A549 (cell line): Measurements from ENCODE around the gene FANCM. TPM values are rescaled to one million over a fixed set of nuclear protein-coding genes. Genes with fewer than 3 reads are reported as not detected.
"Not testable (repeated sequence)": the region's sequence is repeated elsewhere in the genome, so short reads cannot be mapped to it uniquely, and the experiment has no call there.

Source experiments
- ATAC-seq, 2 experiments: fragments of 200-7000 bp in 1 of 2; fragments of >200 bp in 1 of 2; cut with Nextera tagmentation in 1 of 2; cut with Tn5 transposase in 1 of 2; 3 replicates each; pipeline versions ENCODE4 v1.8.0 to v1.9.1; 2018 to 2020; ENCODE audit warnings: mild to moderate bottlenecking in 1 of 2, moderate library complexity in 1 of 2
- CTCF ChIA-PET: fragments of 300-600 bp; sonication (Branson Sonifier 250); formaldehyde crosslinking; extraction: SDS; loops from one replicate; lab custom pipeline; 2021; ENCODE audit warnings: antibody characterized with exemption, inconsistent platforms; lab: Yijun Ruan, JAX
- POLR2A ChIA-PET: fragments of 350-600 bp; formaldehyde crosslinking; extraction: SDS; loops from one replicate; lab custom pipeline; 2021; ENCODE audit warnings: antibody characterized with exemption, inconsistent platforms; lab: Yijun Ruan, JAX
- DNase-seq, 2 experiments: peaks; one replicate each; pipeline versions ENCODE4 v3.0.0 to v3.0.0-alpha.2; 2011 to 2016; ENCODE audit warnings: low read depth in 1 of 2, low spot score in 1 of 2
- FAIRE-seq: peaks from 2 replicates; lab custom pipeline; 2011; peaks lifted over from hg19 to GRCh38; lab: Jason Lieb, UNC
- H3K27ac ChIP-seq, 2 experiments: fragments of >200 bp; sonication (Bioruptor Twin); formaldehyde crosslinking; 3 replicates each; pipeline ENCODE4 v1.5.1; 2016 to 2017
- H3K4me1 ChIP-seq: fragments of >200 bp; sonication (Bioruptor Twin); formaldehyde crosslinking; 3 replicates; pipeline ENCODE4 v1.6.1; 2016
- H3K4me2 ChIP-seq: fragments of >200 bp; sonication (Bioruptor Twin); formaldehyde crosslinking; 3 replicates; pipeline ENCODE4 v1.6.1; 2016
- H3K4me3 ChIP-seq: fragments of >200 bp; sonication (Bioruptor Twin); formaldehyde crosslinking; 3 replicates; pipeline ENCODE4 v1.5.1; 2016
- H3K9me3 ChIP-seq: fragments of >200 bp; sonication (Bioruptor Twin); formaldehyde crosslinking; 3 replicates; pipeline ENCODE4 v1.6.1; 2016
- BCL3 ChIP-seq: fragments of >200 bp; sonication (Bioruptor Twin); formaldehyde crosslinking; IDR thresholded peaks from 3 replicates; pipeline ENCODE4 v1.6.1; 2016
- BHLHE40 ChIP-seq: IDR thresholded peaks from 2 replicates; pipeline ENCODE4 v1.6.1; 2012; ENCODE audit warnings: low read depth, low read length, inconsistent platforms
- CBX8 ChIP-seq: fragments of 200-600 bp; sonication (generic); IDR thresholded peaks from 2 replicates; pipeline ENCODE4 v1.6.1; 2016
- CTCF ChIP-seq: fragments of >200 bp; sonication (Bioruptor Twin); formaldehyde crosslinking; IDR thresholded peaks from 3 replicates; pipeline ENCODE4 v1.5.1; 2016
- EHF ChIP-seq: fragments of 250-450 bp; sonication (Bioruptor Pico); IDR thresholded peaks from 2 replicates; pipeline ENCODE4 v1.5.0; 2020; ENCODE audit warnings: mild to moderate bottlenecking
- EHMT2 ChIP-seq: fragments of 200-600 bp; sonication (generic); IDR thresholded peaks from 2 replicates; pipeline ENCODE4 v1.6.1; 2016; ENCODE audit warnings: antibody characterized with exemption, low read depth, mild to moderate bottlenecking, moderate library complexity
- EP300 ChIP-seq, 2 experiments: fragments of >200 bp; sonication (Bioruptor Twin); formaldehyde crosslinking; IDR thresholded peaks; 2 replicates in 1 of 2; 3 replicates in 1 of 2; pipeline ENCODE4 v1.6.1; 2016 to 2017
- ESRRA ChIP-seq: fragments of 150-350 bp; IDR thresholded peaks from 2 replicates; pipeline ENCODE4 v1.6.1; 2014; ENCODE audit warnings: mild to moderate bottlenecking, low read length, borderline replicate concordance
- FOSB ChIP-seq: fragments of 250-450 bp; sonication (Bioruptor Pico); IDR thresholded peaks from 2 replicates; pipeline ENCODE4 v1.5.0; 2020; ENCODE audit warnings: mild to moderate bottlenecking, moderate library complexity
- HEYL ChIP-seq: fragments of 250-450 bp; sonication (Bioruptor Pico); IDR thresholded peaks from 2 replicates; pipeline ENCODE4 v1.8.0; 2021; ENCODE audit warnings: mild to moderate bottlenecking, moderate library complexity
- HOXA7 ChIP-seq: fragments of 250-450 bp; sonication (Bioruptor Pico); IDR thresholded peaks from 2 replicates; pipeline ENCODE4 v1.5.0; 2020; ENCODE audit warnings: mild to moderate bottlenecking, moderate library complexity
- JUNB ChIP-seq: fragments of >200 bp; sonication (Bioruptor Twin); formaldehyde crosslinking; IDR thresholded peaks from 2 replicates; pipeline ENCODE4 v1.6.1; 2016
- KDM5A ChIP-seq: fragments of 200-600 bp; sonication (generic); IDR thresholded peaks from 2 replicates; pipeline ENCODE4 v1.6.1; 2016; ENCODE audit warnings: antibody characterized with exemption, mild to moderate bottlenecking
- MAFK ChIP-seq: fragments of 450-650 bp; IDR thresholded peaks from 2 replicates; pipeline ENCODE4 v1.6.1; 2014; ENCODE audit not compliant: partially characterized antibody
- MAX ChIP-seq: IDR thresholded peaks from 2 replicates; pipeline ENCODE4 v1.6.1; 2012
- NFE2L2 ChIP-seq: fragments of 150-350 bp; conservative IDR thresholded peaks from 2 replicates; pipeline ENCODE4 v1.6.1; 2014; ENCODE audit warnings: low read length
- PHF8 ChIP-seq: fragments of 200-600 bp; sonication (generic); IDR thresholded peaks from 2 replicates; pipeline ENCODE4 v1.6.1; 2016; ENCODE audit warnings: low read depth, mild to moderate bottlenecking, antibody characterized with exemption, moderate library complexity, borderline replicate concordance
- POLR2A ChIP-seq: IDR thresholded peaks from 2 replicates; pipeline ENCODE4 v1.6.1; 2012; ENCODE audit warnings: mild to moderate bottlenecking, low read length
- POLR2AphosphoS2 ChIP-seq: conservative IDR thresholded peaks from 2 replicates; pipeline ENCODE4 v1.6.1; 2012; ENCODE audit warnings: low read length, improper control_type of control experiment, inconsistent platforms
- RAD21 ChIP-seq, 2 experiments: fragments of >200 bp in 1 of 2; sonication (Bioruptor Twin) in 1 of 2; formaldehyde crosslinking in 1 of 2; IDR thresholded peaks in 1 of 2; conservative IDR thresholded peaks in 1 of 2; 2 replicates in 1 of 2; 3 replicates in 1 of 2; pipeline ENCODE4 v1.6.1; 2012 to 2018; ENCODE audit warnings: inconsistent platforms in 1 of 2
- RFX5 ChIP-seq: fragments of 450-650 bp; IDR thresholded peaks from 2 replicates; pipeline ENCODE4 v1.7.1; 2014; ENCODE audit warnings: antibody characterized with exemption, mild to moderate bottlenecking, moderate library complexity
- RNF2 ChIP-seq: fragments of 200-600 bp; sonication (generic); IDR thresholded peaks from 2 replicates; pipeline ENCODE4 v1.6.1; 2016; ENCODE audit warnings: low read depth, mild to moderate bottlenecking, antibody characterized with exemption, moderate library complexity, borderline replicate concordance
- TFCP2L1 ChIP-seq: fragments of 250-450 bp; sonication (Bioruptor Pico); IDR thresholded peaks from 2 replicates; pipeline ENCODE4 v1.5.0; 2021; ENCODE audit warnings: mild to moderate bottlenecking
- USF2 ChIP-seq: fragments of 450-650 bp; IDR thresholded peaks from 2 replicates; pipeline ENCODE4 v1.6.1; 2014; ENCODE audit warnings: antibody characterized with exemption
- ZC3H11A ChIP-seq: fragments of 450-650 bp; IDR thresholded peaks from 2 replicates; pipeline ENCODE4 v1.6.1; 2014; ENCODE audit warnings: antibody characterized with exemption, mild to moderate bottlenecking
- ZFP36 ChIP-seq: fragments of 450-650 bp; IDR thresholded peaks from 2 replicates; pipeline ENCODE4 v1.6.1; 2014; ENCODE audit warnings: borderline replicate concordance; ENCODE audit not compliant: partially characterized antibody
- ZSCAN20 ChIP-seq: fragments of 250-450 bp; sonication (Bioruptor Pico); IDR thresholded peaks from 2 replicates; pipeline ENCODE4 v1.8.0; 2022; ENCODE audit warnings: mild to moderate bottlenecking, moderate library complexity
- WGBS: methylation state at CpG from one replicate; pipeline ENCODE4 v1.1.6; 2017; ENCODE audit errors: missing lambda C conversion rate; 5-methylcytosine and 5-hydroxymethylcytosine counted together
- polyA plus RNA-seq, 4 experiments: library from polyadenylated mRNA; depleted of rRNA in 3 of 4; stranded (reverse); fragments of >200 nt; fragmentation: RNase III in 1 of 4; extraction: RNeasy Plus Mini Kit Qiagen cat#74134 plus additional on column Dnase treatment in 1 of 4; gene quantifications; 2 replicates in 3 of 4; 3 replicates in 1 of 4; pipeline ENCODE4 v1.2.3, GENCODE V29; 2011 to 2017

FANCM gene
- polyA plus RNA-seq, 2 of the 4 experiments (the other 2 are of a cell fraction) = 7.0 to 8.8 TPM

- 94% methylated on average over 8 of the region's 8 CpGs for WGBS
- H3K9me3 ChIP-seq, H3K4me3 ChIP-seq, H3K4me2 ChIP-seq, CTCF ChIA-PET, POLR2A ChIA-PET, ATAC-seq, FAIRE-seq, H3K27ac ChIP-seq, DNase-seq: not testable (repeated sequence)
- H3K4me1 ChIP-seq = peaks cover 12% of the 10 kb centered on the region; the same call in 2 of the 3 replicates
Observed at GRCh38 chr14:45142083-45142482, 6.4 kb downstream of the FANCM start.

- FAIRE-seq (no peak), DNase-seq (no peak), ATAC-seq (no peak)
- Histone ChIP-seq H3K4me2 (no peak overlapping the region), H3K4me1 (no peaks in the 10 kb centered on the region), H3K9me3 (no peaks in the 10 kb centered on the region), H3K4me3 (no peak overlapping the region), H3K27ac (no peak overlapping the region)
- POLR2A ChIA-PET = no interaction called here
- TF ChIP-seq RAD21 (conservative IDR thresholded peaks at IDR 0.05 in 1 of 2, IDR thresholded peaks at IDR 0.05 in 1 of 2) (no peak), EP300 (IDR thresholded peaks at IDR 0.05) (no peak), CTCF (no peak)
- CTCF ChIA-PET = no interaction called here
Observed at GRCh38 chr14:45144658-45145057, 8.9 kb downstream of the FANCM start.

- Histone ChIP-seq H3K4me2 (no peak overlapping the region), H3K4me1 (no peaks in the 10 kb centered on the region), H3K27ac (no peak overlapping the region), H3K9me3 (no peaks in the 10 kb centered on the region), H3K4me3 (no peak overlapping the region)
- ATAC-seq = no peak
- WGBS = 74% methylated on average over 3 of the region's 3 CpGs
- CTCF ChIA-PET = no interaction called here
- DNase-seq = no peak
- POLR2A ChIA-PET = no interaction called here
- TF ChIP-seq EHMT2 (no peak), JUNB (no peak), POLR2A (no peak), EHF (CRISPR knock-in tag) (no peak), RFX5 (no peak), CTCF (no peak), USF2 (no peak), FOSB (no peak), CBX8 (no peak), POLR2AphosphoS2 (no peak), KDM5A (no peak), ZSCAN20 (no peak), BHLHE40 (no peak)
- FAIRE-seq = no peak
Observed at GRCh38 chr14:45145214-45145613, 9.5 kb downstream of the FANCM start.

- ChIA-PET POLR2A (no interaction called here), CTCF (no interaction called here)
- FAIRE-seq (no peak), DNase-seq (no peak), ATAC-seq (no peak)
- Histone ChIP-seq H3K4me1 (no peaks in the 10 kb centered on the region), H3K4me3 (no peak overlapping the region), H3K27ac (no peak overlapping the region), H3K4me2 (no peak overlapping the region), H3K9me3 (no peaks in the 10 kb centered on the region)
- WGBS = 88% methylated on average over 3 of the region's 3 CpGs
- TF ChIP-seq MAX (no peak), BCL3 (no peak), HEYL (no peak), MAFK (peak; percentile 16), ZFP36 (no peak), RNF2 (no peak), POLR2A (no peak), HOXA7 (no peak), NFE2L2 (peak; percentile 68), EP300 (IDR thresholded peaks at IDR 0.05) (no peak), TFCP2L1 (CRISPR knock-in tag) (no peak), PHF8 (no peak), ESRRA (no peak), ZC3H11A (no peak)
Observed at GRCh38 chr14:45149602-45150001, 13.9 kb downstream of the FANCM start.
